Central memory CD8-positive, alpha-beta T cell (primary cell): ENCODE results near the gene METTL4.
"Not testable (repeated sequence)": the region's sequence is repeated elsewhere in the genome, so short reads cannot be mapped to it uniquely, and the experiment has no call there.

Source experiments
- ATAC-seq: fragments of 150-1000 bp; cut with Tn5 transposase; replicated peaks from 2 replicates; pipeline ENCODE4 v1.10.0; 2022; ENCODE audit warnings: mild to moderate bottlenecking, moderate FRiP score, moderate number of reproducible peaks; ENCODE audit not compliant: poor library complexity, severe bottlenecking; ENCODE audit errors: extremely low read depth
- DNase-seq, 2 donors: peaks; one replicate each; pipeline ENCODE4 v3.0.0; 2021; ENCODE audit warnings: low spot score in 2 of 2
- H3K27ac Mint-ChIP-seq: one replicate; pipeline ENCODE4 v1.8.0; 2022; ENCODE audit warnings: low read depth, mild to moderate bottlenecking, moderate library complexity, mixed read lengths
- H3K27me3 Mint-ChIP-seq: one replicate; pipeline ENCODE4 v1.8.0; 2022; ENCODE audit warnings: mixed read lengths
- H3K36me3 Mint-ChIP-seq: one replicate; pipeline ENCODE4 v1.8.0; 2022; ENCODE audit warnings: mild to moderate bottlenecking, moderate library complexity, mixed read lengths; ENCODE audit not compliant: insufficient read depth
- H3K4me1 Mint-ChIP-seq: one replicate; pipeline ENCODE4 v1.8.0; 2022; ENCODE audit warnings: mixed read lengths
- H3K4me3 Mint-ChIP-seq: one replicate; pipeline ENCODE4 v1.8.0; 2022; ENCODE audit warnings: mild to moderate bottlenecking, moderate library complexity, mixed read lengths
- H3K9me3 Mint-ChIP-seq: one replicate; pipeline ENCODE4 v1.8.0; 2022; ENCODE audit warnings: mixed read lengths

Gene METTL4

DNA sequence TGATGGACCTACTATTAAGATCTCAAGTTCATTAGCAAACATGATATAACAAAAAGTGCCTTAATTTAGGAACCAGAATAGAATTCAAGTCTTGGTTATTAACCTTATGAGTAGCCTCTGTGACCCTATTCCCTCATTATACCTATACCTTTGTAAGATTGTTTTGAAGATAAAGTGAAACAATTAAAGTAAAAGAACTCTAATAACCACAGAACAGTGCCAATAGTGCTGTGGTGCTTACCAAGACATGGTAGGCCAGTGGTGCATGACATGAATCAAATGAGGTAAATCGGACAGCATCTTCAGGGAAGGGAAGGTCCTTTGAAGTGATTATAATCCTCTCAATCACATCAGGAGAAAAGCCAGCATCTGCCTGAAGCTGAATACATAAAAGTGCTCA lies 36.4 kb downstream of the METTL4 start:
- no peak for ATAC-seq
- peaks cover 8% of the 10 kb centered on the region for H3K36me3 Mint-ChIP-seq
- H3K4me1 Mint-ChIP-seq = no peaks in the 10 kb centered on the region
- no peak overlapping the region for H3K27ac Mint-ChIP-seq
- H3K27me3 Mint-ChIP-seq = no peaks in the 10 kb centered on the region
- no peak overlapping the region for H3K4me3 Mint-ChIP-seq
- no peak for DNase-seq
- no peaks in the 10 kb centered on the region for H3K9me3 Mint-ChIP-seq

DNA sequence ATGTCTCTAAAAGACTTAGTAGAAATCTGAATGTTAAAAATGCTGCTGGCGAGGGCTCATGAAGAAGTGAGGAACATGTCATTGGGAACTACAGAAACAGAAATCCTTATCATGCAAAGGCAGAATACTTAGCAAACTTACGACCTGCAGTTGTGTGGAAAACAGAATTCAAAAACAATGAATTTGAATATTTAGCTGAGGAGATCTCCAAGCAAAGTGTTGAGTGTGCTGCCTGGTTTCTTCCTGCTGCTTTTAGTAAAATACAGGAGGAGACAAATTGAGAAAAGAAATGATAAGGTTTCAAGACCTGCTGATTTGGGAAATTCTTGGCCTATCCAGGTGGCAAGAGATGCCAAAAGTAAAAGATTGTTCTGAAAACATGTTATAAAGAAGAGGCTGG lies 38.5 kb downstream of the METTL4 start:
- no peaks in the 10 kb centered on the region for H3K9me3 Mint-ChIP-seq
- no peak for ATAC-seq
- no peak for DNase-seq
- H3K27me3 Mint-ChIP-seq = no peaks in the 10 kb centered on the region
- peak overlapping the region; percentile 42 for H3K27ac Mint-ChIP-seq
- peaks cover 7% of the 10 kb centered on the region for H3K36me3 Mint-ChIP-seq
- no peak overlapping the region for H3K4me3 Mint-ChIP-seq
- no peaks in the 10 kb centered on the region for H3K4me1 Mint-ChIP-seq

- H3K9me3 Mint-ChIP-seq = no peaks in the 10 kb centered on the region
- no peak overlapping the region for H3K4me3 Mint-ChIP-seq
- peaks cover 3% of the 10 kb centered on the region for H3K36me3 Mint-ChIP-seq
- ATAC-seq = no peak
- no peak for DNase-seq
- H3K27me3 Mint-ChIP-seq = no peaks in the 10 kb centered on the region
- no peaks in the 10 kb centered on the region for H3K4me1 Mint-ChIP-seq
- H3K27ac Mint-ChIP-seq = no peak overlapping the region
These were observed 39.6 kb downstream of the METTL4 start for GRCh38 chr18:2531751-2532150.

- no peaks in the 10 kb centered on the region for H3K36me3 Mint-ChIP-seq
- no peaks in the 10 kb centered on the region for H3K9me3 Mint-ChIP-seq
- ATAC-seq (no peak), DNase-seq (no peak)
- H3K4me1 Mint-ChIP-seq = no peaks in the 10 kb centered on the region
- no peak overlapping the region for H3K27ac Mint-ChIP-seq
- no peak overlapping the region for H3K4me3 Mint-ChIP-seq
- no peaks in the 10 kb centered on the region for H3K27me3 Mint-ChIP-seq
These were observed 42.2 kb downstream of the METTL4 start for GRCh38 chr18:2529154-2529553.

DNA sequence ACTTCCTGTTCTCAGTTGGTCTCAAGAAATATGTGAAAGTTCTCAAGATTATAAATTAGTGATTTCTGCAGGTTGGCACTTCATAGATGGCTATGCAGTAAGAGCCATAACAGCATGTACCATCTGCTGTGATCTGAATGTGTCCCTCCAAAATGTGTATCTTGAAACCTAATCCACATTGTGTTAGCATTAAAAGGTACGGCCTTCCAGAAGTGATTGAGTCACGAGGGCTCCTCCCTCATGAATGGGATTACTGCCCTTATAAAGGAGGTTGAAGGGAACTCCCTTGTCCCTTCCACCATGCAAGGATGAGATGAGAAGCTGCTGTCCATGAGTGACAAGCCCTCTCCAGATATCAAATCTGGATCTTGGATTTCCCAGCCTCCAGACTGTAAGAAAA lies 45.0 kb downstream of the METTL4 start:
- H3K9me3 Mint-ChIP-seq = no peaks in the 10 kb centered on the region
- H3K36me3 Mint-ChIP-seq = no peaks in the 10 kb centered on the region
- H3K27me3 Mint-ChIP-seq = no peaks in the 10 kb centered on the region
- no peak for DNase-seq
- peaks cover 11% of the 10 kb centered on the region for H3K4me1 Mint-ChIP-seq
- no peak overlapping the region for H3K27ac Mint-ChIP-seq
- ATAC-seq = no peak
- H3K4me3 Mint-ChIP-seq = no peak overlapping the region

DNA sequence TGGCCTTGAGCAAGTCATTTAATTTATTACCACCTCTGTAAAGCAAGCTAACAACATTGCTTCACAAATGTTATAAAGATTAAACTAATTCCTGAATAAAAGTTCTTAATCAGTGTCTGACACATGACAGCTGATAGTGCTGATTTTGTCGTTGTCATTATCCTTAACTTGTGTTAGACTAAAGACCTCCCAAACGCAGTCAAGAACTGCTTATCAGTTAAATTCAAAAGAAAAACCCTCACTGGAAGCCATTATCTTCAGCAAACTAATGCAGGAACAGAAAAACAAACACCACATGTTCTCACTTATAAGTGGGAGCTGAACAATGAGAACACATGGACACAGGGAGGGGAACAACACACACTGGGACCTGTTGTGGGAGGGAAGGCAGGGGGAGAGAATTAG lies 46.5 kb downstream of the METTL4 start:
- not testable (repeated sequence) for H3K27ac Mint-ChIP-seq, H3K4me3 Mint-ChIP-seq, H3K36me3 Mint-ChIP-seq, ATAC-seq, H3K27me3 Mint-ChIP-seq, DNase-seq, H3K9me3 Mint-ChIP-seq
- peaks cover 11% of the 10 kb centered on the region for H3K4me1 Mint-ChIP-seq

DNA sequence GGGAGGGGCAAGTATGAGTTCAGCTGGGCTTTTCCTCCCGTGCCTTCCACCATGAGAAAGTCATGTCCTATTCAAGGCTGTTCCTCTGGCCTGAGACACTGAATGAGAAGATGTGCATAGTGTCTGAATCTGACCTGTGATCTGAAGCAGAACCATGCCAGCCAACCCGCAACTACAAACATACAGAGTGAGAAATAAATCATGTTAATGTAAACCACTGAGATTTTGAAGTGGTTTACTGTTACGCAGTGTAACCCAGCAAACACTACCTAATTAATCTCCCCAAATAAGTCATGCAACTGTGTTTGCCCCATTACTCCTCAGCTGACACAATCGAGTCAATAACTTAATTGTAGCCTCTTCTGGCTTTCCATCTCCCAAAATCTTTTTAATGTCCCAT lies 49.2 kb downstream of the METTL4 start:
- no peak overlapping the region for H3K27ac Mint-ChIP-seq
- no peak overlapping the region for H3K4me3 Mint-ChIP-seq
- H3K36me3 Mint-ChIP-seq = no peaks in the 10 kb centered on the region
- H3K9me3 Mint-ChIP-seq = no peaks in the 10 kb centered on the region
- ATAC-seq = no peak
- H3K27me3 Mint-ChIP-seq = no peaks in the 10 kb centered on the region
- peaks cover 11% of the 10 kb centered on the region for H3K4me1 Mint-ChIP-seq
- no peak for DNase-seq

DNA sequence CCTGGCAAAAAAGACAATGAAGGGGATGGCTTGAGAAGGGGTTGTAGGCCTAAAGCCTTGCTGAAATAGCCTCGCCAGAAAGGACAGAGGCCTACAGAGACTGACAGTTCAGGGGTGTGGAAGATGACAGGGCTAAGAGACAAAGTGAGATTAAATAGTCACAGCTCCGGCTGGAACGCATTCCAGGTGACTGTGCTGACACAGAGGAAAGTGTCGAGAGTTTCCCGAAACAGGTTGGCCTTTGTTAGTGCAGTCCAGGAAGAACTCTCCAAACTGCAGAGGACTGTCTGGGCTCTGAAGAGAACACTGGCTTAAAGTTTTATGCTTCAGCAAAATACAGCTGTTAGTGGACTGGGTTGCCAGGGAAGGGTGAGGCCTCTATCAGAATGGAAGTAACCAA lies 52.8 kb downstream of the METTL4 start:
- Mint-ChIP-seq H3K4me3 (no peak overlapping the region), H3K36me3 (no peaks in the 10 kb centered on the region), H3K27ac (no peak overlapping the region), H3K27me3 (no peaks in the 10 kb centered on the region), H3K4me1 (peaks cover 30% of the 10 kb centered on the region), H3K9me3 (no peaks in the 10 kb centered on the region)
- no peak for ATAC-seq
- DNase-seq = no peak

DNA sequence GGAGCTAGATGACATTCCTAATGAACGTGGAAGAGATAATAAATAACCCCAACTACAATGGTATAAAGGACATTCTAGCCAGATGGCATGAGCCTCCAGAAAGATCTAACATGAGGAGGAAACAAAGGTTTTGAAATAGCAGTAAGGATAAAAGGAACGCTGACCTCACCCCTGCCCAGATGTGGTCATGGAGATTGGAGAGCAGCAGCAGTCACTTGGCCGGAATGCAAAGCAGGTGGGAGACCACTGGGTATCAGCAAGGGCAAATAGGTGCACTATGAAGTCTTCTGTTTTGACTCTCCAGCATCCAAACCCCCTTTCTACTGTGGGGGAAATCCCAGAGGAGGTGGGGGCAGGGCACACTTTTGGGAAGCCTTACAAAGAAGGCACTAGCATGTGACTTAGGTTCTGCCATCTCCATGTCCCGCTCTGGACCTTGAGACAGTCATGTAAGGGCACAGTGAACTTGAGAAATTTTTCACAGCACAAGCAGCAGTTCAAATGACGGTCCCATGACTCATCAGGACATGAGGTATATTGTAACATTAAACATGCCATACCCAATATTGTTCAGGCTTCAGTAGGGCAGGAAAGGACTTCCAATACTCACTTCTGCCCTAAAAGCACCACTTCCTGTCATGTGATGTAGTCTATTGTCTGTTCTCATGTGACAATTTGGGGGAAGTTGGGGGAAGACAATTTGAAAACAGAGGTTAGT lies 55.2 kb downstream of the METTL4 start:
- no peaks in the 10 kb centered on the region for H3K9me3 Mint-ChIP-seq
- peaks cover 3% of the 10 kb centered on the region for H3K36me3 Mint-ChIP-seq
- H3K27me3 Mint-ChIP-seq = no peaks in the 10 kb centered on the region
- H3K4me3 Mint-ChIP-seq = no peak overlapping the region
- H3K27ac Mint-ChIP-seq = no peak overlapping the region
- DNase-seq (no peak), ATAC-seq (peak; percentile 77)
- peaks cover 20% of the 10 kb centered on the region for H3K4me1 Mint-ChIP-seq

DNA sequence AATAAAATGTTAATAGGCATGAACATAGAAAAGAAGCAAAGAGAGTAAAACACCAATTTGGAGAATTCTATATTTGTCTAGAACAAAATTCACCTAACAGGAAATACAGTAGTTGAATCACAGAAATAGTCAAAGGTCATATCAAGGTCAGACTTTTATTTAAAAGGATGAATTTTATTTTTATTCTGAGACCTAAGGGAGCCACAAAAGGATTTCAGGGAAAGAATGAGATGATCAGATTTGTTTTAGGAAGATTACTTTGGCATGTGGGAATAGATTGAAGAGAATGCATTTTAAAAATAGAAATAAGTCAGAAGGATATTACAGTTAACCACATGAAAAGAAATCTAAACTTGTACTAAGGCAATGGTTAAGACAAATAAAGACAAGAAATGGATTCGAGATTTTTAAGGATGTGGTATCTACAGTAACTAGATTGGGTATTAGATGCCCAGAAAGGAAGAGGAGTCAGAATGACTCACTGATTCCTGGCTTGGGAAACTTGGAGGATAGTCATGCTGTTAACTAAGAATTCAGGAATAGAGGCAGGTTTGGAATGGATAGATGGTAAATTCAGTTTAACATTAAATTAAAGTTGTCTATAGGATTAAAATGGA lies 56.0 kb downstream of the METTL4 start:
- Mint-ChIP-seq H3K9me3 (no peaks in the 10 kb centered on the region), H3K27me3 (no peaks in the 10 kb centered on the region), H3K4me3 (no peak overlapping the region), H3K27ac (no peak overlapping the region), H3K4me1 (peaks cover 20% of the 10 kb centered on the region), H3K36me3 (peaks cover 3% of the 10 kb centered on the region)
- no peak for ATAC-seq
- no peak for DNase-seq

DNA sequence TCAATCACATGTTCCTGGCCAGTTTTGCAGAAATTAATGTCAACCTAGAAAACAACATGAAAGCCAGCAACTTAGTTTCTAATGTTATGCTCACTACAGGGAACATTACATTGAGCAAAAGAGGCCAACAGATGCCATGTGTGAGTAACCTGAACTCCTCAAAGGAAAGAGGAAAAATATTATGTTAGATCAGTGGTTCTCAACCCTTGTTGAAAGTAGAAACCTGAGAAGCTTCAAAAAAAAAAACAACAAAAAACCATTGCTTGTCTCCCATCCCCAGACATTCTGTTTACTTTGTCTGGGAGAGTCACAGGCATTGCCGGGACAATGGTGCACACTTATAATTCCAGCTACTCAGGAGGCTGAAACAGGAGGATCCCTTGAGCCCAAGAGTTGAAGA lies 57.7 kb downstream of the METTL4 start:
- Mint-ChIP-seq H3K4me3 (no peak overlapping the region), H3K36me3 (peaks cover 3% of the 10 kb centered on the region), H3K4me1 (peaks cover 20% of the 10 kb centered on the region), H3K27ac (no peak overlapping the region), H3K27me3 (no peaks in the 10 kb centered on the region), H3K9me3 (no peaks in the 10 kb centered on the region)
- no peak for ATAC-seq
- no peak for DNase-seq

- H3K4me1 Mint-ChIP-seq = peaks cover 20% of the 10 kb centered on the region
- no peaks in the 10 kb centered on the region for H3K9me3 Mint-ChIP-seq
- no peak for DNase-seq
- no peak for ATAC-seq
- H3K36me3 Mint-ChIP-seq = peaks cover 3% of the 10 kb centered on the region
- no peak overlapping the region for H3K27ac Mint-ChIP-seq
- H3K27me3 Mint-ChIP-seq = no peaks in the 10 kb centered on the region
- H3K4me3 Mint-ChIP-seq = no peak overlapping the region
These were observed 59.2 kb downstream of the METTL4 start for GRCh38 chr18:2512059-2512458.

- Mint-ChIP-seq H3K27ac (no peak overlapping the region), H3K4me1 (peaks cover 15% of the 10 kb centered on the region), H3K4me3 (no peak overlapping the region), H3K36me3 (peaks cover 3% of the 10 kb centered on the region), H3K27me3 (no peaks in the 10 kb centered on the region), H3K9me3 (no peaks in the 10 kb centered on the region)
- DNase-seq (no peak), ATAC-seq (no peak)
These were observed 59.9 kb downstream of the METTL4 start for GRCh38 chr18:2511451-2511850.
